GM23248 (cell line): Measurements from ENCODE around the gene ACAP2. TPM values are rescaled to one million over a fixed set of nuclear protein-coding genes. Genes with fewer than 3 reads are reported as not detected.

Experiments
- DNase-seq: peaks from one replicate; pipeline ENCODE4 v3.0.0-alpha.2; 2015
- H2AFZ ChIP-seq: fragments of 200-600 bp; sonication (generic); 2 replicates; pipeline ENCODE4 v1.6.1; 2016; ENCODE audit warnings: antibody characterized with exemption
- H3F3A ChIP-seq: fragments of 200-600 bp; sonication (generic); 2 replicates; pipeline ENCODE4 v1.6.1; 2016; ENCODE audit warnings: mild to moderate bottlenecking, antibody characterized with exemption, mixed run types; ENCODE audit not compliant: insufficient read depth
- H3K27ac ChIP-seq: fragments of 200-600 bp; sonication (generic); 2 replicates; pipeline ENCODE4 v1.5.1; 2016; ENCODE audit warnings: mild to moderate bottlenecking
- H3K27me3 ChIP-seq: fragments of 200-600 bp; sonication (generic); replicated peaks from 2 replicates; pipeline ENCODE4 v1.6.1; 2016; ENCODE audit warnings: mild to moderate bottlenecking; ENCODE audit not compliant: insufficient read depth
- H3K36me3 ChIP-seq: fragments of 200-600 bp; sonication (generic); 2 replicates; pipeline ENCODE4 v1.6.1; 2016; ENCODE audit warnings: low read depth, mild to moderate bottlenecking
- H3K4me1 ChIP-seq: fragments of 200-600 bp; sonication (generic); 2 replicates; pipeline ENCODE4 v1.6.1; 2016; ENCODE audit warnings: mild to moderate bottlenecking; ENCODE audit not compliant: insufficient read depth
- H3K4me2 ChIP-seq: fragments of 200-600 bp; sonication (generic); one replicate; pipeline ENCODE4 v1.6.1; 2016; ENCODE audit warnings: mild to moderate bottlenecking; ENCODE audit not compliant: unreplicated experiment
- H3K4me3 ChIP-seq: fragments of 200-600 bp; sonication (generic); 2 replicates; pipeline ENCODE4 v1.5.1; 2016; ENCODE audit warnings: mild to moderate bottlenecking
- H3K79me2 ChIP-seq: fragments of 200-600 bp; sonication (generic); 2 replicates; pipeline ENCODE4 v1.6.1; 2016; ENCODE audit warnings: mild to moderate bottlenecking; ENCODE audit not compliant: insufficient read depth
- H3K9ac ChIP-seq: fragments of 200-600 bp; sonication (generic); 2 replicates; pipeline ENCODE4 v1.6.1; 2016; ENCODE audit warnings: mild to moderate bottlenecking
- H3K9me2 ChIP-seq: fragments of 200-600 bp; sonication (generic); 2 replicates; pipeline ENCODE4 v1.6.1; 2016; ENCODE audit warnings: mixed run types, mild to moderate bottlenecking, moderate library complexity; ENCODE audit not compliant: insufficient read depth
- H3K9me3 ChIP-seq: fragments of 200-600 bp; sonication (generic); one replicate; pipeline ENCODE4 v1.6.1; 2017; ENCODE audit warnings: low read depth
- H4K20me1 ChIP-seq: fragments of 200-600 bp; sonication (generic); 2 replicates; pipeline ENCODE4 v1.6.0; 2016; ENCODE audit not compliant: insufficient read depth
- EZH2 ChIP-seq: fragments of 200-600 bp; sonication (generic); IDR thresholded peaks from 2 replicates; pipeline ENCODE4 v1.6.1; 2018; ENCODE audit warnings: antibody characterized with exemption, mild to moderate bottlenecking; ENCODE audit not compliant: insufficient read depth, poor library complexity, severe bottlenecking
- EZH2phosphoT487 ChIP-seq: fragments of 200-600 bp; sonication (generic); IDR thresholded peaks from 2 replicates; pipeline ENCODE4 v1.6.1; 2018; ENCODE audit warnings: antibody characterized with exemption, moderate library complexity, mild to moderate bottlenecking, low read depth; ENCODE audit not compliant: insufficient read depth
- WGBS, 2 experiments: methylation state at CpG; one replicate each; pipeline ENCODE4 v1.1.6; 2015 to 2017; ENCODE audit warnings: low lambda C conversion rate in 2 of 2, low coverage in 1 of 2; ENCODE audit errors: missing lambda C conversion rate in 2 of 2; 5-methylcytosine and 5-hydroxymethylcytosine counted together
- in situ Hi-C: fragments of 300-500 bp; cut with MboI; formaldehyde crosslinking; loops from 2 replicates; pipeline ENCODE4 v1.15.0; 2020
- polyA plus RNA-seq: library from polyadenylated mRNA; unstranded; fragments of >200 nt; fragmentation: Nextera tagmentation; extraction: Ambion mirVana; gene quantifications from 2 replicates; pipeline ENCODE4 v1.2.1, GENCODE V29; 2016
- total RNA-seq: library from RNA; depleted of rRNA; stranded (reverse); fragments of >200 nt; shearing (Covaris generic); gene quantifications from 2 replicates; pipeline ENCODE4 v1.2.3, GENCODE V29; 2014

ACAP2 gene
- total and polyA plus RNA-seq, 2 experiments from 2014 or later = 47.8 to 49.9 TPM

- no peak overlapping the region for H3K4me2 ChIP-seq
- in situ Hi-C loops = no loop called here
These were observed 19.4 kb upstream of the ACAP2 start for GRCh38 chr3:195462308-195462610.

GRCh38 chr3:195461594-195462307 lies 18.9 kb upstream of the ACAP2 start:
- H3F3A ChIP-seq = no peaks in the 10 kb centered on the region
- DNase-seq = no peak
- H4K20me1 ChIP-seq = no peaks in the 10 kb centered on the region
- H3K9me2 ChIP-seq = no peaks in the 10 kb centered on the region
- in situ Hi-C loops = no loop called here
- no peak for TF ChIP-seq EZH2phosphoT487
- no peak for TF ChIP-seq EZH2
- no peak overlapping the region for H3K9ac ChIP-seq
- no peaks in the 10 kb centered on the region for H3K27me3 ChIP-seq
- H3K4me3 ChIP-seq = no peak overlapping the region
- no peaks in the 10 kb centered on the region for H3K4me1 ChIP-seq
- H2AFZ ChIP-seq = no peak overlapping the region
- no peak overlapping the region for H3K27ac ChIP-seq
- H3K4me2 ChIP-seq = no peak overlapping the region
- no peaks in the 10 kb centered on the region for H3K36me3 ChIP-seq
- WGBS, 2 experiments = 17% methylated on average over 7 of the region's 7 CpGs
- H3K9me3 ChIP-seq = no peaks in the 10 kb centered on the region
- no peaks in the 10 kb centered on the region for H3K79me2 ChIP-seq

More at GRCh38 chr3:195462308-195462610, 19.4 kb upstream of the ACAP2 start:
- no peak overlapping the region for H3K9ac ChIP-seq
- H3K27ac ChIP-seq = no peak overlapping the region
- H4K20me1 ChIP-seq = no peaks in the 10 kb centered on the region
- WGBS, 2 experiments = 68 to 88% methylated on average over 3 of the region's 3 CpGs
- H3K4me3 ChIP-seq = no peak overlapping the region
- DNase-seq = no peak
- no peaks in the 10 kb centered on the region for H3K4me1 ChIP-seq
- no peaks in the 10 kb centered on the region for H3K79me2 ChIP-seq
- H3F3A ChIP-seq = no peaks in the 10 kb centered on the region
- no peak overlapping the region for H2AFZ ChIP-seq
- TF ChIP-seq EZH2phosphoT487 (no peak), EZH2 (no peak)
- H3K9me3 ChIP-seq = no peaks in the 10 kb centered on the region
- H3K9me2 ChIP-seq = no peaks in the 10 kb centered on the region
- H3K27me3 ChIP-seq = no peaks in the 10 kb centered on the region
- H3K36me3 ChIP-seq = no peaks in the 10 kb centered on the region

- WGBS, 2 experiments = 97 to 100% methylated on average over 2 of the region's 2 CpGs
- Histone ChIP-seq H3K36me3 (no peaks in the 10 kb centered on the region), H2AFZ (no peak overlapping the region), H3K9me2 (no peaks in the 10 kb centered on the region), H3K9me3 (no peaks in the 10 kb centered on the region), H3F3A (no peaks in the 10 kb centered on the region), H3K9ac (no peak overlapping the region), H3K4me3 (no peak overlapping the region), H3K27ac (no peak overlapping the region), H3K4me2 (no peak overlapping the region), H3K4me1 (no peaks in the 10 kb centered on the region), H3K27me3 (no peaks in the 10 kb centered on the region), H4K20me1 (no peaks in the 10 kb centered on the region), H3K79me2 (no peaks in the 10 kb centered on the region)
- no peak for DNase-seq
- in situ Hi-C loops = no loop called here
- no peak for TF ChIP-seq EZH2phosphoT487
These were observed 17.4 kb upstream of the ACAP2 start for GRCh38 chr3:195460091-195460713.

DNA sequence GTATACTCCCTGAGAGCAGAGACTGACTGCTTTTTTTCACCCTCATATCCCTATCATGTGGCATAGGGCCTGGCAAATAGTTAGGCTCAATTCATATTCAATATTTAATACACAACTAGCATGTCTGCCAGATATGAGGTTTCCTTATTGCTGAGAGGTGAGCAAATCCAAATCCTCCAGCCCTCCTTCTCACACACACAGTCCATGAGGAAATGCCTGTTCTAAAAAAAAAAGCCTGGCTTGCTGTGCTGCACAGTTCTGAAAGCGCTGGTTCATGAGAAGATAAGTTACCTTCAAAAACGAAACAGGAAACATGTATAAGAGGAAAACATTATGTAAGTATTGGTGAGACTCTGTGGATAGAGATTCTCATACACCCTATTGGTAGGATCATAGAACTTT lies 15.5 kb upstream of the ACAP2 start:
- H3F3A ChIP-seq = no peaks in the 10 kb centered on the region
- no peaks in the 10 kb centered on the region for H3K27me3 ChIP-seq
- H3K4me3 ChIP-seq = no peak overlapping the region
- no peaks in the 10 kb centered on the region for H4K20me1 ChIP-seq
- TF ChIP-seq EZH2 (no peak), EZH2phosphoT487 (no peak)
- WGBS, 2 experiments = 59 to 62% methylated on average over 2 of the region's 2 CpGs
- no peaks in the 10 kb centered on the region for H3K4me1 ChIP-seq
- H3K79me2 ChIP-seq = no peaks in the 10 kb centered on the region
- H3K9me3 ChIP-seq = no peaks in the 10 kb centered on the region
- DNase-seq = no peak
- no peaks in the 10 kb centered on the region for H3K36me3 ChIP-seq
- no peak overlapping the region for H3K9ac ChIP-seq
- peak overlapping the region; percentile 49; the same call in 1 of the 2 replicates for H2AFZ ChIP-seq
- in situ Hi-C loops = no loop called here
- H3K9me2 ChIP-seq = no peaks in the 10 kb centered on the region
- no peak overlapping the region for H3K4me2 ChIP-seq
- H3K27ac ChIP-seq = no peak overlapping the region
